ENCODE measurements around the gene ROM1. TPM values are rescaled to one million over a fixed set of nuclear protein-coding genes. Genes with fewer than 3 reads are reported as not detected.

Gene ROM1
- total RNA-seq, 1 experiment from 2014 or later, result 2.7 TPM

- intact Hi-C loops (cut with micrococcal nuclease), result no loop called here
- Histone ChIP-seq H4K20me1 (ENCODE audit: insufficient read depth) (no peaks in the 10 kb centered on the region), H2AFZ (ENCODE audit: low read depth, low read length, poor library complexity, severe bottlenecking) (no peak overlapping the region), H3K36me3 (ENCODE audit: control insufficient read depth in 1 of 2, insufficient read depth in 2 of 2, low read length in 2 of 2) (peaks cover 0 to 3% of the 10 kb centered on the region in 2 experiments; a peak in 2 of 4 replicates), H3K79me2 (ENCODE audit: insufficient read depth, low read length) (peaks cover 20% of the 10 kb centered on the region), H3K9me2 (ENCODE audit: insufficient read depth) (no peaks in the 10 kb centered on the region), H3K9ac (ENCODE audit: low read length) (no peak overlapping the region), H3K4me2 (ENCODE audit: low read length) (no peak overlapping the region), H3K9me3 (ENCODE audit: control insufficient read depth in 1 of 2, insufficient read depth in 1 of 2, low read depth in 1 of 2, low read length in 2 of 2) (no peaks in the 10 kb centered on the region), H3K4me3 (replicated peaks in 1 of 2; ENCODE audit: low read depth in 1 of 2, low read length in 2 of 2) (no peak overlapping the region), H3K4me1 (ENCODE audit: control insufficient read depth in 1 of 2, insufficient read depth in 2 of 2, low read length in 2 of 2) (peaks cover 5 to 30% of the 10 kb centered on the region in 2 experiments), H3K27ac (ENCODE audit: low read depth, low read length) (no peak overlapping the region), H3K27me3 (ENCODE audit: insufficient read depth, low read length) (no peaks in the 10 kb centered on the region)
- RAD21 ChIA-PET (ENCODE audit: low non-redundant PET in 1 of 2, low total read pairs in 2 of 2, uncharacterized antibody in 2 of 2, unreplicated experiment in 2 of 2), result no interaction called here
- POLR2A ChIA-PET, result interaction anchor here (4.5 kb wide), 1 partner anchor 13 kb away, joined by 40 read pairs; the partner anchor contains the start of gene TUT1
- ATAC-seq (no peak), DNase-seq (ENCODE audit: low read depth, low spot score) (no peak)
- CTCF ChIA-PET, result no interaction called here
- BruUV-seq (replicated peaks), result no TSS peak
- TF ChIP-seq POLR2AphosphoS5 (IDR thresholded peaks at IDR 0.05; ENCODE audit: low read depth, low read length), result no peak
- TF ChIP-seq CEBPB (IDR thresholded peaks at IDR 0.05; ENCODE audit: low read depth), result no peak
- no peak for TF ChIP-seq MAX (IDR thresholded peaks at IDR 0.05)
- no peak for TF ChIP-seq REST (IDR thresholded peaks at IDR 0.05; ENCODE audit: low read depth)
- no peak for TF ChIP-seq POLR2A (IDR thresholded peaks at IDR 0.05; ENCODE audit: borderline replicate concordance, extremely low read depth, insufficient read depth, insufficient read length)
- TF ChIP-seq RAD21 (IDR thresholded peaks at IDR 0.05; ENCODE audit: low read depth), result no peak
- TF ChIP-seq EZH2 (IDR thresholded peaks at IDR 0.05), result no peak
- TF ChIP-seq ZFX (IDR thresholded peaks at IDR 0.05), result no peak
- TF ChIP-seq ZNF274 (IDR thresholded peaks at IDR 0.05; ENCODE audit: low read depth, low read length), result no peak
- no peak for TF ChIP-seq EGR1 (IDR thresholded peaks at IDR 0.05; ENCODE audit: low read depth)
- TF ChIP-seq FOSL1 (IDR thresholded peaks at IDR 0.05; ENCODE audit: low read depth), result no peak
- TF ChIP-seq SIN3A (IDR thresholded peaks at IDR 0.05; ENCODE audit: low read depth), result no peak
- TF ChIP-seq EZH2phosphoT487 (IDR thresholded peaks at IDR 0.05; ENCODE audit: borderline replicate concordance), result no peak
- no peak for TF ChIP-seq TCF7L2 (IDR thresholded peaks at IDR 0.05; ENCODE audit: borderline replicate concordance, extremely low read depth, insufficient read depth, insufficient read length)
- no peak for TF ChIP-seq SP1 (IDR thresholded peaks at IDR 0.05; ENCODE audit: low read depth)
- TF ChIP-seq, protein P1, sequence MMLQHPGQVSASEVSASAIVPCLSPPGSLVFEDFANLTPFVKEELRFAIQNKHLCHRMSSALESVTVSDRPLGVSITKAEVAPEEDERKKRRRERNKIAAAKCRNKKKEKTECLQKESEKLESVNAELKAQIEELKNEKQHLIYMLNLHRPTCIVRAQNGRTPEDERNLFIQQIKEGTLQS (IDR thresholded peaks at IDR 0.05), result no peak
These were observed 8.5 kb upstream of the ROM1 start for GRCh38 chr11:62604460-62605120.
